ENCODE results near the gene KCTD1.

- no peak for TF ChIP-seq CTCF (IDR thresholded peaks at IDR 0.05; ENCODE audit: low read length)
- no peak for TF ChIP-seq EZH2 (optimal IDR thresholded peaks at IDR 0.05; ENCODE audit: low read depth, low read length)
Measured at GRCh38 chr18:26575865-26576217, 27.5 kb upstream of the KCTD1 start.

All from MM.1S (cell line).